ENCODE results near the gene FYCO1. TPM values are rescaled to one million over a fixed set of nuclear protein-coding genes. Genes with fewer than 3 reads are reported as not detected.

Gene FYCO1
- total RNA-seq, 1 donor from 2014 or later, result 8.3 TPM

Other genes with a start within 250 kb of the FYCO1 start
- gene SLC6A20, start 199.3 kb downstream of the FYCO1 start, total RNA-seq, result not detected in 2 replicates
- 6.0 and 8.6 TPM in 2 replicates for gene LZTFL1, start 153.7 kb downstream of the FYCO1 start, total RNA-seq
- gene CCR9, start 109.3 kb downstream of the FYCO1 start, total RNA-seq, result not detected in 2 replicates
- not detected in 2 replicates for gene CXCR6, start 52.4 kb downstream of the FYCO1 start, total RNA-seq
- not detected in 2 replicates for gene XCR1, start 31.7 kb upstream of the FYCO1 start, total RNA-seq
- not detected in 2 replicates for gene CCR1, start 212.5 kb upstream of the FYCO1 start, total RNA-seq
- gene CCR3, start 246.6 kb upstream of the FYCO1 start, total RNA-seq, result not detected in 2 replicates

Data from dermis microvascular lymphatic vessel endothelial cell (primary cell).